D721Med (cell line): ENCODE measurements around the gene TNFRSF9.

ENCODE experiments used
- DNase-seq: peaks from one replicate; pipeline ENCODE4 v3.0.0; 2011; ENCODE audit warnings: low spot score; ENCODE audit not compliant: insufficient read length
- FAIRE-seq: peaks from 2 replicates; lab custom pipeline; 2011; peaks lifted over from hg19 to GRCh38; lab: Jason Lieb, UNC
- CTCF ChIP-seq: IDR thresholded peaks from 2 replicates; pipeline ENCODE4 v1.5.1; 2012; ENCODE audit warnings: mild to moderate bottlenecking, control low read depth; ENCODE audit not compliant: insufficient read depth; ENCODE audit errors: missing control alignments

TNFRSF9 gene

GRCh38 chr1:7899741-7900140 lies 40.9 kb downstream of the TNFRSF9 start:
- TF ChIP-seq CTCF, result no peak
- FAIRE-seq (no peak), DNase-seq (no peak)

DNA sequence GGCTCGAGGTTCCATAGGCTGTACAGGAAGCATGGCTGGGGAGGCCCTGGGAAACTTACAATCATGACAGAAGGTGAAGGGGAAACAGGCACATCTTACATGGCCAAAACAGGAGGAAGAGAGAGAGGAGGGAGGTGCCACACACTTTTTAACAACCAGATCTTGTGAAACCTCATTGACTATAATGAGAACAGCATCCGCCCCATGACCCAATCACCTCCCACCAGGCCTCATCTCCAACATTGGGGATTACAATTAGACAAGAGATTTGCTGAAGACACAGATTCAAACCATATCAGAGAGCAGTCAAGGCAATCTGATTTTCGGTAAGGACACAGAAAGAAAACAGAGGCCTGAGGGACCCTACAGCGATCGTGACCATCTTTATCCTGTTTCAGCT lies 41.7 kb downstream of the TNFRSF9 start:
- no peak for DNase-seq
- no peak for FAIRE-seq
- no peak for TF ChIP-seq CTCF

GRCh38 chr1:7896994-7897393 lies 43.6 kb downstream of the TNFRSF9 start:
- DNase-seq, result no peak
- no peak for TF ChIP-seq CTCF
- no peak for FAIRE-seq

DNA sequence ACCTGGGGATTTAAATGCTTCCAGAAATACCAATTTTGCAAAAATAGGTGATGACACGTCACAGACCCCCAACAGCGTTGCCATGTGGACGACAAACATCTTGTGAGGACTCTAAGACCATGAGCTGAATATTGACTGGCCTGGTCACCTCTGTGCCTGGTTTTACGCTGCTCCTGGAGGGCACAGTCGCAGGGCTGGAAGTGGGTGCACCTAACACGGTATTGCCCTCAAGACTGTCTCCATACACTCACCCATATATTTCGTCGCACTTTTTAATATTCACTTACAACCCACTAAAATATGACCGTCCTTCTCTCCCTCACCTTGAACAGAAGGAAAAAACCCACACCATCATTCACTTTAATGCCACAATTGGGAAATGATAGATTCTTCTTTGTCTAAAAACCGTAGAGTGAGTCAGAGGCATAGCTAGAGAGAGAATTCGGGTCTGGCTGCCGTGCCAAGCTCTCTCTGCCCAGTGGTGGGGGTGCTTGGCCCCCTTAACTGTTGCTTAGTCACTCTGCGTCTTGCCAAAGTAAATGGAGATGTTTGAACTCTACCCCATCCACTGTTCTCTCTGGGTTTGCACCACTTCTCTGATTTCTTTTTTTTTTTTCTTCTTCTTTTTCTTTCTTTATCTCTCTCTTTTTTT lies 47.0 kb downstream of the TNFRSF9 start:
- DNase-seq (no peak), FAIRE-seq (no peak)
- no peak for TF ChIP-seq CTCF

DNA sequence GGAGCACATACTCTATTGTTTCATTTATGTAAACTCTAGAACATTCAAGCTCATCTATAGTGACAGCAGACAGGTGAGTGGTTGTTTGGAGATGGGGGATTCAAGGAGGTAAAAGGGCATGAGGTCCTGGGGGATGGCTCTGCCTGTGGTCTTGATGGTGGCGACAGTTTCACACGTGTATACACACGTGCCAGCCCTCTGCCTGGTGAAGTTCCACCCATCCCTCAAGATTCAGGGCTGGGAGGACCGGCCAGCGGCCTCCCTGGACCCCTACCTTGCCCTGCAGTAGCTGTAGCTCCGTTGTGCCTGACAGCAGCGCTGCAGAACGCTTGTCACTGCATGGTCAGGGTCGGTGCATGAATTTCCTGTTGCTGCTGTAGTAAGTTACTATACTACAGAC lies 48.8 kb downstream of the TNFRSF9 start:
- TF ChIP-seq CTCF, result no peak
- FAIRE-seq (no peak), DNase-seq (no peak)

DNA sequence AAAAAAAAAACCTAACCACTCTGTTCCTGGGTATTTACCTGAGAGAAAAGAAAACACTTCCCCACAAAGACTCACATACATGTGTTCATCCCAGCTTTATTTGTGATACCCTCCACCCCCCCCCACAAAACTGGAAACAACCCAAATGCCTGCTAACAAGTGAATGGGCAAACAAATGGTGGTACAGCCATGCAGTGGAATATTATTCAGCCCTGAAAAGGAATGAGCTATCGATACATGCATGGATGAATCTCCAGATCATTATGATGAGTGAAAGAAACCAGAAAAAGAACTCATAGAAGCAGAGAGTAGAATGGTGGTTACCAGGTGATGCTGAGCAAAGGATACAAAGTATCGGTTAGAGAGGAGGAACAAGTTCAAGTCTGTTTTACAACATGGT lies 49.8 kb downstream of the TNFRSF9 start:
- no peak for TF ChIP-seq CTCF
- no peak for FAIRE-seq
- DNase-seq, result no peak

- no peak for DNase-seq
- FAIRE-seq, result no peak
- no peak for TF ChIP-seq CTCF
Observed at GRCh38 chr1:7888248-7889081, 52.2 kb downstream of the TNFRSF9 start.
